HG03064 (cell line): ENCODE measurements around the gene AKT1S1.

ENCODE experiments used
- ATAC-seq: cut with Tn5 transposase; IDR thresholded peaks from one replicate; pipeline ENCODE4 v1.9.1; 2021; ENCODE audit warnings: low read depth; ENCODE audit not compliant: unreplicated experiment

AKT1S1 gene

GRCh38 chr19:49908480-49909420 lies 31.6 kb upstream of the AKT1S1 start:
- no peak for ATAC-seq

DNA sequence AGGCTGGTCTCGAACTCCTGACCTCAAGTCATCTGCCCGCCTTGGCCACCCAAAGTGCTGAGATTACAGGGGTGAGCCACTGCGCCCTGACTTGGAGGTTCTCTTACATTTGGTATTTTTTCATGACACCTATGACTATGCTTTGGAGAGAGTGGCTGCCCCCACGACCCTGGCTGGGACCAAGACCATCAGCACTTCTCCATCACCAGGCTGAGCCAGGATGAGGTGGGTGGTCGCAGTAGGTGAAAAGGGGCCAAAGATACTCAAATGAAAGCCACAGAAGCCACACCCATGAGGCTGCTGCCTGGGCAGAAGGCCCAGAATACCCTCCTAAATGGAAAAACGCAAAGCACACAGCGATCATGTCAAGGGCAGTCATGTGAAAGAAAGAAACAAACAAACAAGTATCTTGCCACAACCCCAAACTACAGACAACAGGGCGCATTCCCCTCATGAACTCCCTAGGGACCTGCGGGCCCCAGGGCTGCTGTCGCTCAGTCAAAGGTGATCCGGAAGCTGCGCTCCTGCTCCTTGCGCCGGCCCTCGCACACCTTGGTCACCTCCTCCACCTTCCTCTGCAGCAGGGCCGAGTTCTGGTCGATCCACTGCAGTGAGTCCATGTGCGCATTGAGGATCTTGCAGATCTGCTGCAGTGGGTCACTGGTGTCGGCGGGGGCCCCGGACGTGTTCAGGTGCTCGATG lies 30.7 kb upstream of the AKT1S1 start:
- no peak for ATAC-seq

DNA sequence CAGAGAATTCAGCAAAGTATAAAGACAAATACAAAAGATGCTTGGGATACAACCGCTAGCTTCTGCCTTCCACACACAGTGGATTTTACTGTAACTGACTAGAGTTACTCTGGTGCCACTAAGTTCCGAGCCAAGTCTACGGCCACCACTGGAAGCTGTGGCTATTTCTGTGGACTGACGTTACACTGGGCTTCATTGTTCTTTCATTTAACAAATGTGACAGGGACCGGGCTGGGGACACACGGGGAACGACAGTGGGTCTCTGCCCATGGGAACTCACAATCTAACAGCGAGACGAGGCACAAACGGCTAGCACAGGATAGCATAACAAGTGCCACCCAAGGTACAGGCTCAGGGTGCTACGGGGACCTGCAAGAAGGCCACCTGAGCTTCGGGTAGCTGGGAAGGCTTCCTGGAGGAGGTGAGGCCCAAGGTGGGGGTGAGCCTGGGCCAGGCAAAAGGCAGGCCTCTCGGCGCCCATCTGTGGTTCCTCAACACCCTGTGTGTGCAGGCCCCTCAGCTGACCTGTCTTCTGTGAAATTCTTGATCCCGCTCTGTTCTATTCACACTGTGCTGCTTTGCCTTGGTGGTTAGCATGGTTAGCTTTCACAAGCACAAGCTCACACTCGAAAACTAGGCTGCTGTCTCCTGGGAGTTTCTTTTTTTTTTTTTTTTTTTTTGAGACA lies 29.9 kb upstream of the AKT1S1 start:
- no peak for ATAC-seq

DNA sequence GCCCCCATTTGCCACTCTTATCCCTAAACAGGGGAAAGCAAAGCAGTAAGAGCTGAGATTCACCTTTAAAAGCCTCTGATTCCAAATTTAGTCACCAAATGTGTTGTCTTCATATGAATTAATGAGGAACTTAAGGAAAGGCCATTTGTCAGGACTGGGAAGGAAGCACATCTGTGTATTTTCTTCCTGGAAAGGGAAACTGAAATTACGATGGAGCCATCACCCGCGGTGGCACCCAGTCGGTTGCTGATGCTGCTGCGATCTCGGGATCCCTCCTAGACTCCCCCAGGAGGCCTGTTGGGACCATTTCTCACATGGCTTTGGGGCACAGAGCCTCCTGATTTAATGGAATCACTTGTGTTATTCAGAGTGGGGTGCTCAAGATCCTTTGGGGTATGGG lies 27.0 kb upstream of the AKT1S1 start:
- no peak for ATAC-seq

DNA sequence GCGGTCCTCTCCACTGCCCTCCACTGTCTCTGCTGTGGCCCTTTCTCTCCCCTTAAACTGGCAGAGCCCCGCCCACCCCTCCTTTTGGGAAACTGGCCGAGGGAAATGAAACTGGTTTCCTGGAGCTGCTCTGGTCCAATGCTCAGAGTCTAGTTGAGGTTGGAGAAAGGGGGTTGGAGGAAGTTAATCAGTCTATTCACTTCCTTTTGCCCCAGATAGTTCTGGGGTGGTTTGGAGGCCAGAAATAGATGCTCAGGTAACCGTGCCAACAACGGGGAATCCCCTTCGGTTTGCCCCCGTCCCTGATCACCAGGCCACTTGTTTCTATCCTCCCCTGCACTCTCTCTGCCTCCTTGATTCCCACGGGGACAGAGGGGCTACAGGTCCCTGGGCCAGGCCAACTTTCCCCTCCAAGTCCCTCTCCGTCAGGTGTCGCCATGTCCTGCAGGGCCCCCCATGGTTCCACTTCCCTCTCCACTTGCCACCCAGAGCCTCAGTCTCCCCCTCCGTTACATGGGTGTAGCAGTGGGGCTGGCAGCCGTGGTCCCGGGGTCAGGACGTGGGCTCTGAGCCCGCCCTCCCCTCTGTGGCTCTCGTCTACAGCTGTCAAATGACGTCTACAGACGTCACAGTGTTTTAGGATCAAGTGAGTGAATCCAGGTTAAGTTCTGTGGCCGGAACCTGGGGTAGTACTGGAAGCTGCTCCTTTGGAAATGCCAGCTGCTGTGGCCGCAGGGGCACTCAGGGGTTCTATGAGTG lies 19.9 kb upstream of the AKT1S1 start, which contains the start of gene IL4I1:
Gene IL4I1 (minus strand): TSS at position 25 of the 759 bp plus-strand sequence. CDS start 727 bp downstream, outside the sequence.
- ATAC-seq, result peak; percentile 47

DNA sequence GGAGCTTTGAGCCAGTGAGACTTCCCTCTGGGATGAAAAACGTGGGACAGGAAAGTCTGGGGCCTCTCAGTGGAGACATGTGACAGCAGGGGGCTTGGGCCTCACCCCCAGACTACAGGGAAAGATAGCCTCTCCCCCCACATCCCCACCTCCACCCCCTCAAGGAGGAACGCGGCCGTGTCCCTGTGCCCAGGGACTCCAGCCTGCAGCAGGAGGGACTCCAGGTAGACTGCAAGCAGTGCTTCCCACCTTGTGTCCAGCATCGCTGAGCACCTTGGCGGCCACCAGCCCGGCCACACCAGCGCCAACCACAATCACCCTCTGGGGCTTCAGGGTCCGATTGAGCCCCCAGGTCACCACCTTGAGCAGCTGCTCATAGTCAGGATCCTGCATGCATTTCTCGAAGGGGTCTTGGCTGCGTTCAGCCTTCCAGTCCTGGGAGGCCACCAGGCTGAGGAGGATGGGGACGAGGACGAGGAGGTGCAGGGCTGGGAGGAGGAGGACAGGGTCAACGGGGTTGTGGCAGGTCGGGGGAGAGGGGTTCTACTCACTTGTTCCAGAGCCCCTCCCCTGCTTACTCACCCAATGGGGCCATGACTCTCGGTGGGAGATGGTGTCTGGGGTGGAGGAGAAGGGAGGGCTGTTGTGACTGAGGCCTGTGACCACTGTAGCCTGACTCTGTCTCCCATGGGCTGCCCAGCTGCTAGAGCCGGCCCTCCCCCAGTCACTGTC lies 18.6 kb upstream of the AKT1S1 start:
- no peak for ATAC-seq

DNA sequence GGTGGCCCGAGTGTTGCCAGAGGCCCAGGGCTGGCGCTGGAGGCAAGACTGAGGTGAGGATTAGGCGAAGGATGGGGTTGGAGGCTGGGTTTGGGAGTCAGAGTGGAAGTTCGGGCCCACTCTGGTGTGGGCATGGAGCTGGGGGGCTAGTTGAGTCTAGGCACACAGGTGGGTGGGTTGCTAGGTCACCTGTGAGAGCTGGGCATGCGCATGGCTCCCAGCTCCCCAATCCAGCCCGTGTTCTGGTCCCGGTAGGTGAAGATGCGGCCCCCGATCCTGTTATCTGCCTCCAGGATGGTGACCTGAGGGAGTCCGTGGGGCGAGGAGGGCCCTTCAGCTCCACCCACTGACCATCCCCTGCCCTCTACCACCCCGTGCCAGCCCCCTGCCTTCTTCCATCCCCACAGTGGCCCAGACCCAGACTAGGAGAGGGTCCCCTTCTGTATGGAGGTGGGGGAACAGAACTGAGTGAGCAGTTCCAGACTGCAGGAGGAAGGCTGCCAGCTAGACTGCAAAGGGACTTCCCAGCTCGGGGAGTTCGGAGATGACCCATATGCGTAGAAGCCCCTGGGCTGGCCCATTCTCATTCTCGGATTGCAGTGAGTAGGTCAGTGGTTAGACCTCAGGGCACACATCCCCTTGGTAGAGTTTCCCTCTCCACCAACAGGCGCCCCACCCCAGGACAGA lies 17.9 kb upstream of the AKT1S1 start:
- ATAC-seq, result no peak

GRCh38 chr19:49894011-49894664 lies 17.0 kb upstream of the AKT1S1 start:
- no peak for ATAC-seq

DNA sequence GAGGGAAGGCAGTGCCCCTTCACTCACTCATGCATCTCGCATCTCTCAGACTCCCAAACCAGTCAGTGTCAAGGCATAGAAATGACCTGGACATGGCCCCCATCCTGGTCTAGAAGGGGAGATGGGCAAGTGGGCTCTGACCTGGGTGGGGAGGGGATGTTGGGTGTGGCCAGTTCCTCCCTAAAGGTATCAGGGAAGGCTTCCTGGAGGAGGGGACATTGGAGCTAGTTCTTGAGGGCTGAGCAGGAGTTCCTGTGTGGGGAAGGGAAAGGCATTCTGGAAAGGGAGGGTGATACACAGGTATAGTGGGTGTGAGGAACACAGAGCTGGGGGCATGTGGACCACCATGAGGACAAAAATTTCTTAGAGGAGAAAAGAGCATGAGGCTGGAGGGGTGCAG lies 15.6 kb upstream of the AKT1S1 start:
- ATAC-seq, result no peak

DNA sequence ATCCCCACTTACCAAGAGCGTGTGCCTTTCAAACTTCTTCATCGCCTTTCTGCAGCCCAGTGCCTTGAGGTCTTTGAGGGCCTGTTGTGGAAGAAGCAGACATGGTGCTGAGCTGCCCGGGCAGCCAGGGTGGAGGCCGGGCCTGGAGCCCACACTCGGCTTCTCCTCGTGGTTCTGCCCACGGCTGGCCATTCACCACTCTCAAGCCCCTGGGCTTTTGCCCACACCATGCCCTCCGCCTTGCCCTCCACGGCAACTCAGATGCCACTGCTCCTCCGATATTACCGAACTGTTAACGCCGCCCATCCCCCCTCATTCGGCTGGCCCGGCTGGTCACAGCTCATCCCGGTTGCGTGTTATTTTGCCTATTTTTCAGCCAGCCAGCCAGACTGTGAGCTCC lies 14.2 kb upstream of the AKT1S1 start:
- no peak for ATAC-seq

DNA sequence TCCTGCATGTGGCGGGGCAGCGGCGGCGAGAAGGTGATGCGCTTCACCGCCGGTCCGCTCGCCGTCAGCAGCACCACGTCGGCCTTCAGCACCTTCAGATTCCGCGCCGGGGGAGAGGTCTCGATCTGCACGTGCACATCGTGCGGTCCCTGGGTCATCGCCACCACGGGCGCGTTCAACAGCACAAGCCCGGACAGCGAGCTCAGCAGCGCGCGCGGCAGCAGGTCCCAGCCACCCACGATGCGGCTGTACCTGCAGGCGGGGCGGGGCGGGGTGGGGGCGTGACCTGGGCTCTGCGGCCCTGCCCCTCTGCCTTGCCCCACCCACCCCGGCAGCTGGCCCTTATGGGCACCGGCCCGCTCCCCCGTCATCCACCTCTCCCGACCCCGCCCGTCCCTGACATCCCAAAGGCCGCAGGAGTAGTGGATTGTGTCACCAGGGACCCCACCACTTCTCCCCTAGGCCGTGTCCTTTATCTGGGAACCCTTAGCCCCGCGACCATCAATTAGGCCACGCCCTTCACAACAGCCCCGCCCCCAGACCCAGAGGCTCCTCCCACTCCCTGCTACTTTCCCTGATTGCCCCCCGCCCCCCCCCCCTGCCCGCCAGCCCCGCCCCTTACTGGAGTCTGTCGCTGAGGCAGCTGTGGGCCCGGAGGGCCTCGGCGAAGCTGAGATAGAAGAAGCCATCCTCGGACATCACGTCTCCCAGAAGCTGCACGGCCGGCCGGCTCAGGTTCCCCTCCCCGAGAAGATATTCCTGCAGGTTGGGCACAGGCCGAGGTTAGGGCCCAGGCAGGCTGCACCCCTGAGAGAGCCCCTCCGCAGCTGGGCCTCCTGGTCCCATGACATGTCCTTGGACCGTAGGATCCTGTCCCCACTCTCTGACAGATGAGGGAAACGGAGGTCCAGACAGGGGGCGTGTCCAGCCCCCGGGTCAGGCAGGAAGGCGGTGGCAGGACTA lies 13.5 kb upstream of the AKT1S1 start:
- no peak for ATAC-seq

DNA sequence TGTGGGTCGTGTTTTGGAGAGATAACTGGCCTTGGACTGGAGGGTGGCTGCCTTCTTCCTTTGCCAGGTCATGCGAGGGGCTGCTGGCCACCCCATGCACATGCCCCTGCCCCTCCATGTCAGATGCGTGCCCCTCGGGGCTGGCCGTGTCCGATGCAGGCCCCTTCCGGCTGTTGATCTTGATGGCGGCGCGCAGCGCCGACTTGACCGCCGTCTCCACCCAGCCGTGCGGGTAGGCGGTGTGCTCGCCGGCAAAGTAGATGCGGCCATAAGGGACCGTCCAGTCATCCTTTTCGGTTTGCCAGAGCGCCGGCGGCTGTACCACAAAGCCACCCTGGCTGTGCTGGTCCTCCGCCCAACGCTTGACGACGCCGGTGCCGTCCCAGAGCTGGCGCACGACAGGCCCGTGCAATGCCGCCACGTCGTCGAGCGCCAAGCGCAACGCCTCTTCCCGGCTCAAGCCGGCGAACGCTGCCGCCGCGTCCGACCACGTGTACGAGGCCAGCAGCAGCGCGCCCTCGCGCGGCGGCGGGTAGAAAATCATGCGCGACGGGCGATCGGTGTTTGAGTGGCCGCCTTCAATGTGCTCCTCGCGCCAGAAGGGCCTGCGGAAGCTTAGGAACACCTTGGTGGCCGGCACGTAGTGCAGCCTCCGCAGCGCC lies 12.7 kb upstream of the AKT1S1 start:
- no peak for ATAC-seq

DNA sequence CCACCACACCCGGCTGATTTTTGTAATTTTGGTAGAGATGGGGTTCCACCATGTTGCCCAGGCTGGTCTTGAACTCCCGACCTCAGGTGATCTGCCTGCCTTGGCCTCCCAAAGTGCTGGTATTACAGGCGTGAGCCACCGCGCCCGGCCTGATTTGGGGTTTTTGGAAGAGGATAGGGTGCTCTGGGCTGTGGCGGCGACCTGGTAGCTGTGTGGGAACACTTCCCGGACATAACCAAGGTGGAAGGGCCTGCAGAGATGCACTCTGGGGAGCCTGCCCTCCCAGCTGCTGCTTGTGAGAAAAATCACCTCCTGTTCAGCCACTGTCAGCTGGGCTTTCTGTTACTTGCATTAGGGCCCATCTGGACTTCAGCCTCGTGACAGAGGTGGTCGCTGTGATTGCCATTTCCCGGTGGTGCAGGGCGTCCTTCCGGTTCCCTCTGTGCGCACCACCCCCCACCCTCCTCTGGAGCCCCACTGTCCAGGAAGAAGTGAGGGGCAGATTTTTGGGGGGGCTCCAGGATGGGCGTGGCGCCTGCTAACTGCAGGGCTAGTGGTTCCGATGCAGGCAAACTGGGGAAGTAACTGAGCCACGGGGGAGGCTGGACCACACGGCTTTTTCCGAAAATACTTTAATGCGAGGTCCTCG lies 12.0 kb upstream of the AKT1S1 start:
- ATAC-seq, result no peak

GRCh38 chr19:49888510-49888824 lies 11.3 kb upstream of the AKT1S1 start:
- ATAC-seq, result no peak

DNA sequence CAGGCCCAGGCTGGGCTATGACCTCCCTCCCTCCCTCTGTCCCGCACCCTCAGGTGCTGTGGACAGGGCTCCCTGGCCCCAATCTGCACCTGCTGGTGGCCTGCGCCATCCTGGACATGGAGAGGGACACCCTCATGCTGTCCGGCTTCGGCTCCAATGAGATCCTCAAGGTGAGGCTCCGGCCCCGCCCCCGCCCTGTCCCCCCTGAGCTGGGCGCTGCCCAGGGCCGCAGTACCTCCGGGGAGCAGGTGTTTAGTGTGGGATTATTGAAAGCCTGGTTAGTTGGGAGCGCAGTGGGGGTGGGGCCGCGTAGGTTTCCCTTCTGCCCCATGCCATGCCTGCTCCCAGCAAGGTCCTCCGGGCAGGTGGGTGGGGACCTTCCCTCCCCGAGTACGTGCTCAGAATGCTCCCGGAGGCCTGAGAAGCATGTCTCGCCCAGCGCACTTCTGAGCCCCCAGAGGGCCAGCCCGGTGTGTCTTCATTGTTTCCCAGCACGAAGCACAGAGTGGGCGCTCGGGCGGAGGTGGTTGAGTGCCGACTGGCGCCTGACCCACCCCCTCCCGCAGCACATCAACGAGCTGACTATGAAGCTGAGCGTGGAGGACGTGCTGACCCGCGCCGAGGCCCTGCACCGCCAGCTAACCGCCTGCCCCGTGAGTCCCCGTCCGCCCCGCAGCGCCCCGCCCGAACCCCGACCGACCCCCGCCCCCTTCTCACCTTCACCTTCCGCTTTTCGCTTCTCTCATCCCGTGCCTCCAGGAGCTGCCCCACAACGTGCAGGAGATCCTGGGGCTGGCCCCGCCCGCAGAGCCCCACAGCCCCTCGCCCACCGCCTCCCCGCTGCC lies 10.7 kb upstream of the AKT1S1 start:
- ATAC-seq, result no peak
